Measurements from ENCODE around the gene NKAIN2. TPM values are rescaled to one million over a fixed set of nuclear protein-coding genes. Genes with fewer than 3 reads are reported as not detected.
A peak's percentile ranks its signal among the peaks of the same experiment; 100 is the strongest.
"Not testable (repeated sequence)": the region's sequence is repeated elsewhere in the genome, so short reads cannot be mapped to it uniquely, and the experiment has no call there.

Gene NKAIN2
- total RNA-seq, 1 experiment from 2014 or later: 3.7 TPM

DNA sequence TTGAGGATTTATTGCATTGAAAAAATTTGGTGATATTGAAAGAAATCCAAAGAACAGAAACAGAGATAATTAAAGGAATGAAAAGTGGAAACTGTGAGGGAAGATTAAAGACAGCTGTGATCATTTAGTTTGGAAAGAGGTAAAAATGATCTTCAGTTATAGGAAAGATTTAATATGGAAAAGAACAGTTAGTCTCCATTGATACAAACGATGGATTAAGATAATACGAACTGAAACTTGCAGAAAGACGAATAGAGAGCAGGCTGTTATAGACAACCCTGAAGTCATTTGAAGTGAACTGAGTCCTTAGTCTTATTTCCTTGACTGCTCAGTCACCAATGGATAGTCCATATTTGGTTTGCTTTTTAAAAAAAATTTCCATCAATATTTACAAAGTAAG, 360.0 kb downstream of the NKAIN2 start:
- DNase-seq (ENCODE audit: extremely low read depth, low read depth): no peak

DNA sequence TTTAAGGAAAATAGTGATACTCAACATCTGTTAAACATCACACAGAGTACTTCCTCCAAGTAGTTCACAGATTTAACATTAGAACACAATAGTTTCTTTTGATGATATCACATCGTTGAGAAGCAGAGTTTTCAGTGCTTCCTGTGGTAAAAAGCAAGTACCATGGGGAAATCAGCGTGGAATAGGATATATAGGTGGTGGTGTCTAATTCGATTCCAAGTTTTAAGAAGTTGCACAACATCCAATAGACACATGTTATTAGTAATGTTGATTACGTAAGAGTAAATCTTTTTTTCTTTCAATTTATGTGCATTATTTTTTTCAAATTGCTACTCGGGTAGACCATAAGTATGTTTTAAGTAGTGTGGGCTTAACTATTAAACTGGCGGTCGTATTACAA, 360.7 kb downstream of the NKAIN2 start:
- DNase-seq (ENCODE audit: extremely low read depth, low read depth): no peak

DNA sequence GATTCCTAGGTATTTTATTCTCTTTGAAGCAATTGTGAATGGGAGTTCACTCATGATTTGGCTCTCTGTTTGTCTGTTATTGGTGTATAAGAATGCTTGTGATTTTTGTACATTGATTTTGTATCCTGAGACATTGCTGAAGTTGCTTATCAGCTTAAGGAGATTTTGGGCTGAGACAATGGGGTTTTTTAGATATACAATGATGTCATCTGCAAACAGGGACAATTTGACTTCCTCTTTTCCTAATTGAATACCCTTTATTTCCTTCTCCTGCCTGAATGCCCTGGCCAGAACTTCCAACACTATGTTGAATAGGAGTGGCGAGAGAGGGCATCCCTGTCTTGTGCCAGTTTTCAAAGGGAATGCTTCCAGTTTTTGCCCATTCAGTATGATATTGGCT, 363.6 kb downstream of the NKAIN2 start:
- not testable (repeated sequence) for DNase-seq (ENCODE audit: extremely low read depth, low read depth)

DNA sequence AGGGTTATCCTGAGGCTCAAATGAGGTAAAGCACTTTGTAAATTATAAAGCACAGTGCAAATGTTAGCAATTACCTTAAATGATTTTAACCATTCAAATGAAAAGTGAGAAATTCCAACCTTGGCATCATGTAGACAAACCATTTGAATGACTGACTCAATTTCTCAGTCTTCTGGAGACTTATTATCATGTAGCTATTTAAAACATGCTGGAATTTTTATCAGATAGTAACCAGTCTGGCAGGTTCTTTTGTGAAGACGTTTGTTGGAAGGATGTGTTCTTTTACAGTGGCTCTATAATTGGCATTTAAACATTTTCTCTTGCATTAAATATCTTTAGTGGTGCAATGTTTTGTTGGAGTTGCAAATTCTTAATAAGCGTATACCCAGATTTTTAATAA, 386.6 kb downstream of the NKAIN2 start:
- DNase-seq (ENCODE audit: extremely low read depth, low read depth): no peak

DNA sequence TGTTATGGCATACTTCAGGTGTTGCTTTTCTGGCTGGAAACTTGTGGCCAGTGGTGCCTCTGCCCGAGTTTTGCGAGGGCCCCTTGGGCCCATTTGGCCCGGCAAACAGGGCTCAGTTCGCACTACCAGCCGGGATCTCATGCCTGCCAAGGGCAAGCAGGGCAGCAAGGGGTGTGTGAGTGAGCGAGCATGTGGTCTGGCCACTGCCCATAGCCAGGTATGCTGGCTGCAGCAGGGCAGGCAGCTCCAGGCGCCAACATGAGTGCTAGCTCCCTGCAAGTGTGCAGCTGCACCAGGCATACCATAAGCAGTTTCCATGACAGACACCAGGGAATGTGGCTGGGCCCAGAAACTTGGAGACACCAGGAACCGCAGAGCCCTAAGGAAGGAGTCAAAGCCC, 389.5 kb downstream of the NKAIN2 start:
- no peak for DNase-seq (ENCODE audit: extremely low read depth, low read depth)

DNA sequence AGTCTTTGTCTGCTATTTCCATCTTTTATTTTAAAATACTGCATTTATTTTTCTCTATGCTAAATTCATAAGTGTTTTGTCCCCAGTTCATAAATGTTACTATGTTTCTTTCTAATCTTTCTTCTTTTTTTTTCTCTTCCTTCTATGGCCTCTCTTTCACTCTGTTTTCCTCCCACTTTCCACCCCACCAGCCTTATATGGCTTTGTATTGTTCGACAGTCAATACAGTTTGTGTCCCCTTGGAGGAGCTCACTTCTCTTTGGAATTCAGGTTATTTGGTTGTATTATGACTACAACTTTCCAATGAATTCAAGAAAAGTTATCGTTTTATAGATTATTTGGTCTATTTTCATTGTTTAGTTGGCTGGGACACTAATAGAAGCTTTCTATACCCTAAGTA, 393.5 kb downstream of the NKAIN2 start:
- no peak for DNase-seq (ENCODE audit: extremely low read depth, low read depth)

DNA sequence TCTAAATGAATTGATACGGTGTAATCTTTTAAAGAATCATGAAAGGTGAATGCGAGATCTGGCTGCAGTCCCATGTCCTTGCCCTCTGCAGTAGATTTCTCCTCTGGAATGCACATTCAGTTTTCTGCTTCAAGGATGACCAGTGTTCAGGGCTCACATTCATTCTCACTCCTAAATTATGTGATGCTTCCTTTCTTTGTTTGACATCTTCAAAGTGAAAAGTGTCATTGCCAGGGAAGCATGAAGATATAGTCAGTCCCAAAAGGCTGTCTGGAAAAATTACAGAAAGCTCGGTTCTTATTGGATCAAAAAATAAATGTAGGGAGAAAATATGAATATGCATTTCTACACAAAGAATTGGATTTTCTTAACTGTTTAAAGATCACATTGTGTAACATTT, 395.6 kb downstream of the NKAIN2 start:
- no peak for DNase-seq (ENCODE audit: extremely low read depth, low read depth)

DNA sequence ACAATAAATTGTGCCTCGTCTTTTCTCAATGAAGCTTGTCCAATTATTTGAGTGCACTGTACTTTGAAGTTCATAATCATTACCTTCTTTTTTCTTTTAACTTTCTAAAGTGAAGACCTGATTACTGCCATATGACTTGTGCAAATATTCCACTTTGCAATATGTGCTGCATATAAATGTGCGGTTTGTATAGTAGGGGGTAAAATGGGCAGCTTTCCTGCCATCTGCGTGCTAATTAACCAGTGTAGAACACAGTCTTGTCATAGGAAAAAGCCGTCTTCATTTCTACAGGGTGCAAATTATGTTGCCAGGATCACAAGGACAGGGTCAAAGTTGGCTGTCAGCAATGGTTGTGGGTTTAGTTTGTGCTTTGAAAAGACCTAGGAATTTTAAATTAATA, 397.0 kb downstream of the NKAIN2 start:
- DNase-seq (ENCODE audit: extremely low read depth, low read depth): no peak

DNA sequence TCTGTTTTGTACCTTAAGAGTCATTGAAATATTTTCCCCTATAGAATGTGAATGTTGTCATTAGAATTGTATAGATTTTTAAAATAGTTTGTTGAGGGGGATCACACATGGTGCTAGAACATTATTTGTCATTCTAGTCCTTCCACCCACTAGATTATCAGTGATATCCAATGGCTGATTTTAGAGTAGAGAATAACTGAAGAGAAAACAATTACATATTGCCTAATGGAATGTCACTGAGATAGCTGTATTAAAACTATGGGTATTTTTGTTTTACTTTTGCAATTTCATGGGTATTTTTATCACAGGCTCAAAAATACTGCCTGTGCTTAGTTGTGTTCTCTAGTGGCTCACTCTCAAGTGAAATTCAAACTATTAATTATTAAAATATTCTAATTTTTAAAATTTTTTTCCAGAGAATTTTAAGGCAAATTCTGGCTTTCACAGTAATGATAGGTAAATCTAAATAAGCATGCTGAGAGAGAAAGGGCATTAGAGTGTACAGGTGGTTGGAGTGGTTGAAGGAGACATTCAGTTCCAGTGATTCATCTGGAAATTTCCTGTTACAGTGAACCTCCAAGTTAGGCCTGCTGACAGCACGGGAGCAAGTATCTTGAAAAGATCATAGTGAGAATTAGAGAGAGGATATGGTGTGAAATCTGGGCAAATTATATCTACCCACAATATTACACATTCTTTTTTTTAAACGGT, 399.6 kb downstream of the NKAIN2 start:
- no peak for DNase-seq (ENCODE audit: extremely low read depth, low read depth)

DNA sequence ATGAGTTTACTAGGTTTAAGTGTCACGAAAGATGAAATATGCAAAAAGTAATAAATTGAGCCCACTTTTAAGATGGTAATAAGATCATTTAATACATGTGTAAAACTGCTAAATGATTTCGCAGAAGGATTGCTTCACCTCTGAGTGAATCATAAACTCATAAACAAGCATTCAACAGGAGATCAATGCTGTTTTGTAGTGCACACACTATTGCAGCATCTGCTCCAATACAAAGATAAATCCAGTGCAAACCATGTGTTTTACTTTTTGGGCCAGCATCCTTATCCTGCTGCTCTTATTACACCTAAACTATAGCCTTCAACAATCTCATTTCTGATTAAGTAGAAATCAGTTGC, 400.1 kb downstream of the NKAIN2 start:
- DNase-seq (ENCODE audit: extremely low read depth, low read depth): no peak

DNA sequence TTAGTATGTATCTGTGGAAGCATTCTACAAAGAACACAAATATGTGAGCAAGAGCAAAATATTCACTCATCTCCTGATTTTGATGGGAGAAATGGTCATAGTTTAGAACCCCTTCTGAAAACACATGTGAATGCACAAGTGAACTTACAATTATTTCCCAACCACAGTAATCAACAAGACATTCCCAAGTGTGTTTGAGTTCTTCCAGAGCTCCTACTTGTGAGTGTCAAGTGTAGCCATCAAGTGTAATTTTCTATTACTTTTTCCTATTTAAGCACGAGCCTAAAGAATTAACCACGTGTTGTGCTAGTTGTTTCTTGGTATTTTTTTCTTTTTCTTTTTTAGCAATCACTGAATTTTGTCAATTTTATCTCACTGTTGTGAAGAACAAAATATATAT, 402.3 kb downstream of the NKAIN2 start:
- DNase-seq (ENCODE audit: extremely low read depth, low read depth): no peak

DNA sequence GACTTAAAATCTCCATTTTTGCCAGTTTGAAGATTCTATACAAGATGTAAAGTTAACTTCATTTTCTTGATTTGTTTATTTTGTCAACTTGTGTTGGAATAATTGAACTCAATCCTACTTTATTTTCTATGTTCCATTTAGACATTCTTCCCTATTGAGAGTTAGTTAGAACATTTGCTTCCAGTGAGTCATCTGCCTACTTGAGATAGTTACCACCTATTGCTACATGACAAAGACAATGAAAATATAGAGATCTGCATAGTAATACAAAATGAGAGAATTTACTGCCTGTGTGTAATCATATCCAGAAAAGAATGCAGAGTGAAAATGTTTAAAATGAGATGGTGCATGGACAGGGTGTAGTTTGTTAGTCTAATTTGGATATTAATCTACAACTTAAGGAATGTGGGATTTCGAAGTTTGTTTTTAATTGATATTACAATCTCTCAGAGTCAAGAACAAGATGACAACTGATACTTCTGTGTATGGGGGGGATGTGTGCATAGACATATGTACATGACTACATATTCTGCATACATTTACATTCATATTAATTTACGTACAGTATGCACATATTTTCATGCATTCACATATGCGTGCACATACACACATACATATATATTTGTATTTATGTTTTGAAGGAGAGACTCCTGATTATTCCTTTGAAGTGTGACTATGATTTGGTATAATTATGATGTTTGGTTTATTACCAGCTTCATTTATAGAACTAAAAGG, 420.1 kb downstream of the NKAIN2 start:
- peak; percentile 8 for DNase-seq (ENCODE audit: extremely low read depth, low read depth)

DNA sequence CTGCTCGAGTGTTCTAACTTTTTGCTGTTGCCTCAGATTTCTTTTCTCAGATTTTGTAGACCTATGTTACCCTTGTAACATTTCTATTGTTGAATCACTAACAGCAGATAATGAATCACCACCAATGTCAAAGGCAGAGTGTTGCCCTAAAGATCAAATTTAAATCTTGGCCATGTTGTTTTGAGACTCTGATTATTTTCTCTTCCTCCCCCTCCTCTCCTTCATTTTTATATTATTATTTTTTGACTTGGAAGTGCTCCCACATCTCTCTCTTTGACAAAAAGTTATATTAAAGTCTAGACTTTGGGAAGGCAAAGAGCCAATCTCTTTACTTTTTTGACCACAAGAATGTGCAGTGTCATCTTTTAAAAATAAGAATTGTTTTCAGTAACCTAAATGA, 422.7 kb downstream of the NKAIN2 start:
- no peak for DNase-seq (ENCODE audit: extremely low read depth, low read depth)

DNA sequence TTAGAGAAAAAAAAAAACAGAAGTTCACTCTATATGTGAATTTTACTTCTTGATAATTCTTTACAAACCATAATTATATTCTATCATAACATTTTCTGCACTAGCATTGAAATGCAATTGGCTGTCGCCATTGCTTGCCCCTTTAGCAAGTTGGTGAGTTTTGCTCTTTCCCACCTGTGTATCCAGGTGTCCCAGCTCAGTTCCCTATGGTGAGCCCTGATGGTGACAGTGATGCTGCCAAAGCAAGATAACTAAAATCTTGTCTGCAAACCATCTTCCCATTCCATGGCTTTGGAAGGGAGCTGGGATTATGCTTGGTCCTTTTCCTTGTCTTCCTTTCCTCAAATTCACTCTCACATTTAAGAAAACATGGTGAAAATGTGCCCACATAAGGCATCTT, 429.6 kb downstream of the NKAIN2 start:
- DNase-seq (ENCODE audit: extremely low read depth, low read depth): no peak

DNA sequence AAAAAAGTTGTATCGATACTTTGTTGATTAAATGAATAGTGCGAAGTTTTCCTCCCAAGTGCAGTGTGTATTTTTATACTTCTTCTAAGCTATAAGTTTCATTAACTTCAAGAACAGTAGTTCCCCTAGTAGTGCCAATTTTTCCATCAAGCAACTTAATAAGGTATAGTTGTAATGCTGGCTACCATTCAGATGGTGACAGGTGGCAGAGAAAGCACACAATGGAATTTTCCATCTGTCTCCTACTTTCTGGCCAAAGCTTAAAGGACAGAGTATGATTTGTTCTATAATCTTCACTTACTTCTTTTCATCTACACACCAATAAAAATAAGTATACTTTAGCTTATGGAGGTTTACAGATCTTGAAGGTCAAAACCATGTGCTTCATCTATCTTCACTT, 431.1 kb downstream of the NKAIN2 start:
- no peak for DNase-seq (ENCODE audit: extremely low read depth, low read depth)

DNA sequence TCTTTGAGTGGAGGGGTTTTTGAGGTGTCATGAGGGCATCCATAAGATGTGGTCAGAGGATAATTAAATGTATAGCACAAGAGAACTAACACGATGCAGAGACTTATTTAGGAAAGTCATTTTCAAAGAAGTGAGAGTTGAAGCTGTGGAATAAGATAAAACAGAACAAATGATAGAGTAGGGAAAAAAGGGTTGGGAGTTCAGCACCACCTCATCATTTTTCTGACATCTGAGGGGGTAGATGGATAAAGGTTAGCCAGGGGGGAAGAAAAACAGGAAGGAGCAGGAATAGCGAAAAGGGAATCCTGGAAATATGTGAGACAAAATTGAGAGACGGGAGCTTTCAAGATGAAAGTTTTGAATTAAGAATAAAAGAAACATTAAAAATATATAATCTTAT, 434.2 kb downstream of the NKAIN2 start:
- DNase-seq (ENCODE audit: extremely low read depth, low read depth): no peak

DNA sequence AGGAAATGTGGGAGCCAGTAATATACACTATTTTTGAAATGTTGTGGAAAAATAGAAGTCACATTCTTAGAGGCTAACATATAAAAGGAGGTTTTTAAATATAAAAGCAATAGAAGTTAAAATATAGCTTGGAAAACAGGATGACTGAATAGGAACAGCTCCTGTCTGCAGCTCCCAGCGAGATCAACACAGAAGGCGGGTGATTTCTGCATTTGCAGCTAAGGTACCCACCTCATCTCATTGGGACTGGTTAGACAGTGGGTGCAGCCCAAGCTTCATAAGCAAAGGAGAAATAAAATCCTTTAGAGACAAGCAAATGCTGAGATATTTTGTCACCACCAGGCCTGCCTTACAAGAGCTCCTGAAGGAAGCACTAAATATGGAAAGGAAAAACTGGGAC, 434.7 kb downstream of the NKAIN2 start:
- not testable (repeated sequence) for DNase-seq (ENCODE audit: extremely low read depth, low read depth)

DNA sequence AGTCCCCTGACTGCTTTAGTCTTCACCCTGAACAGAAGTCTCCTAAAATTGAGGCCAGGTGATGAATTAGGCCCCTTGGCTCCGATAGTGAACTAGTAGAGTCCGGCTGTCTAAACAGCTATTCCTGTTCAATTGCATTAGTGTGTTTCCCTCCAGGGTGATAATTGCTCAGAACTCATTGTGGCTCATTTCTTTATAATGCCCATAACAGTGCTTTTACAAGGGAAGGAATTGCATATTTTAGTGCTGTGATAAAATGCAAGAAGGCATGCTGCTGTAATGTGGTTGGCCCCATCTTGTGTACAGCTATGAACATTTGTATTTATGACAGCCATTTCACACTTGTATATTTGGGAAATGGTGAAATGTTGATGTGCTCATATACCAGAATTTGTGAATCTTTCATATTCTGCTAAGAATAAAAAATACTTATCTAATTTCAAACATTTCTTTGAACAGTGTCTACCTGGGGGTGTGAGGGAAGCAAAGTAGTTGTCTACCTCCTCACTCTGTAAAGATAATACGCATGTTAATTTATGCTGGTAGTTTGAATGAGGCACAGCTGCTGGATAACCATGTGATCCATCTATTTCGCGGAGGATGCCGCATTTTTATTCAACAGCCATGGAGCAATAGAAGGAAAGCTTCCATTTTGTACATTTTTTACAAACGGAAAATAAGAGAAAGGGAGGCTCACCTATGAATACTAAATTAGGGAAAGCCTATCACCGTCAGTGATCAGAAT, 451.4 kb downstream of the NKAIN2 start:
- DNase-seq (ENCODE audit: extremely low read depth, low read depth): no peak

DNA sequence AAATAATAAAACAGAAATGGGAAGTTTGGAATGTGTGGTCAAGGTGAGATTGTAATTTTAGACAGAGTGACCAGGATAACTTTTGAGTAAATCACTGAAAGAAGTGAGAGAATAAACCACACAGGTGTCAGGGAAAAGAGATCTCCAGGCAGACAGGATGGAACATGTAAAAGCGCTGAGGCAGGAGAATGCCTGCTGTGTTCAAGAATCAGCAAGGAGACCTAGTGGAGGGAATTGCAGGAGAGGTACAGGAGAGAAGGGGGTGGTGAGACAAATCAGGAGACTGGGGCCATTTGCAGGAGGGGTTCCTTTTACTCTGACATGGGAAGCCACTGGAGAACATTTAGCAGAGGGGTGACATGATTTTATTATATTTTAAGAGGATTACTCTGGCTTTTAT, 456.7 kb downstream of the NKAIN2 start:
- no peak for DNase-seq (ENCODE audit: extremely low read depth, low read depth)

DNA sequence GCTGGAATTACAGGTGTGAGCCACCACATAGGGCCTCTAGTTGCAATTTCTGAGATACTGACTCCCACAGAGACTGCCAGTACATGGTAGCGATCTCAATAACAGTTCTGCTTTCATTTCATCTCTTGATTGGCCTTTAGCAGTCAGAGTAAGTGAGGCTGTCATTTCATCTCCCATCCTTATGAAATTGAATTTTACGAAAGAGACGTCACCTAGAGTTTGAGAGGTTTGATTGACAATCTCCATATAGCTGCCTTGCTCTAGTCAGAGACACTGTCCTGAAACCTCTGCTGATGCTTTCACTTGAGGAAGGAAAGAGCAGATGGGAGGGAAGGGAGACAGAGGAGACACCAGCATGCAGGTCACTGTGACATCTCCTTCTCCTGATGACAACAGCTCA, 466.1 kb downstream of the NKAIN2 start:
- DNase-seq (ENCODE audit: extremely low read depth, low read depth): no peak

DNA sequence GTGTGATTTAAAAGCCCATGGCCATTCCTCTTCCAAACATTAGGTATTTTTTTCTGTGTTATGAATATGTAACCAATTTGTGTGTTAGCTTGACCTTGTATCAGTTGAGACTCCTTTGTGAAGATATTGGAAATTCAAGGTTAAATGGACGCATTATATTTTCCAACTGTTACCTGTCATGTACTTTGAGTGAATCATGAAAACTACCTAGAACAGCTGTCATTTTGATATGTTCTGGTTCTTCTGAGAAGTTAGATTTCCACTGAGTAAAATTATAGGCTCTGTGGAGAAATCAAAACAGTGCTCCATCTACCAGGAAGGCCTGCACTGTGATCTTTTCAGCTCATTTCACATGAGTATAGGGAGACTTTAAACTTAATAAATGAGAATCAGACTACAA, 470.0 kb downstream of the NKAIN2 start:
- no peak for DNase-seq (ENCODE audit: extremely low read depth, low read depth)

DNA sequence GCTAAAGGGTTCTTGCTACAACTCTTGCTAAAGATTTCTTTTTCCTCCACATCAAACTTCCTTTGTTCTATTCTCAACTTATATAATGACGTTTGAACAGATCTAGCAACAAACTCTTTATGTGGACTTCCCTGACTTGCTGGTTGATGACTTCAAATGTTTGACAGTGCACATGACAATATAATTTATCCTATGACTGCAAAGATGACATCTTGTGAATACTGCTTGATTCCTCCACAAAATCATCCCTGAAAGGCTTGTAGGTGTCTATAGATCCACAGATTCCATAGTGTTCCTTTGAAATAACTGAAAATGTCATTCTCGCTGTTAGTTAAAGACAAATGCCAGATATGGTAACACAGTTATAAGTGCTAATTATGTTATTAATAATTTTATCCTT, 478.9 kb downstream of the NKAIN2 start:
- no peak for DNase-seq (ENCODE audit: extremely low read depth, low read depth)
